ENCODE results near the gene ZCCHC24. TPM values are rescaled to one million over a fixed set of nuclear protein-coding genes. Genes with fewer than 3 reads are reported as not detected.

ZCCHC24 gene
- total RNA-seq, 1 donor, result 4.0 TPM

DNA sequence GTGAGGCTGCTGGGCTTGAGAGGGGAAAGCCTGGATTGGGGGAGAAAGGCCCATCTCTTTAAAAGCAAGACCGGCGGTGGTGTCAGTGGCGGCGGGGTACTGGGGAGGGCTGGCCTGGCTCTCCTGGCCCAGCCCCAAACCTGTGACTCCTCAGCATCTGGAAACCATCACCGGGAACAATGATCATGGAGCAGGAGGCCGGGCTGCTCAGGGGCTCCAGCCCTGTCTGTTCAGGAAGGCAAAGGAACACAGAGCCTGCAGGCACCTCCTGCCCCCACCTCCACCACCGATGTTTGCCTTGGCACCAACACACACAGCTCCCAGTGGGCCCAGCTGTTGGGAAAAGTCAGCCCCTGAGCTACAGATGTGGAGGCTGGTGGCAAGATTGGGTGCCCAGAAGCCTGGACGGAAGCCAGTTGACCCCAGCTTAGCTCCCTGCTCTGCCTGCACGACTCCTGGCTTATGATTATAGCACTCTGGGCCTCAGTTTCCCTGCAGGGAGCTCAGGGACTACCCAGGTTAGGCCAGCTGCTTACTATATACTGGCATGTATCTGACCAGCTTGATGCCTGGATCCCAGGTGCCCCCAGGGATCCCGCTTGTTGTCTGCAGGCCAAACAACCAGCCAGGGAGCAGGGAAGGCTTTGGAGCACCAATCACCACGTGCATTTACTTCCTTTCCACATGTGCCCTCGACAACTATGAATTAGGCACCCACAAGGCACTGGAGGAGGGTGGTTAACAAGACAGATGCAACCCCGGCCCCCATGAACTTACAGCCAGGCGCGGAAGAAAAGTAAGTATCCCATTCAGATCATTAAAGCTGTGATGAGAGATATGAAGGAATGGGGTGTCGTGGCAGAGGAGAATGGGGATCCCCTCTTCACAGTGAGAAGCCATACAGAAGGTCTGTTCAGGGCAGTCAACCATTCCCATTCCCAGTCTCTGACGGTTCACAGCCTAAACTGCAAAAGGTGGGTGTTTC, 37.3 kb downstream of the ZCCHC24 start:
- Histone ChIP-seq H3K27me3 (ENCODE audit: insufficient read depth, low read length) (no peaks in the 10 kb centered on the region), H3K9me3 (ENCODE audit: low read depth, low read length) (no peaks in the 10 kb centered on the region), H3K4me1 (ENCODE audit: insufficient read depth, low read length) (peaks cover 40% of the 10 kb centered on the region), H3K4me3 (ENCODE audit: low read length) (no peak overlapping the region)

GRCh38 chr10:79407423-79407796, 38.0 kb downstream of the ZCCHC24 start:
- Histone ChIP-seq H3K27me3 (ENCODE audit: insufficient read depth, low read length) (no peaks in the 10 kb centered on the region), H3K9me3 (ENCODE audit: low read depth, low read length) (no peaks in the 10 kb centered on the region), H3K4me3 (ENCODE audit: low read length) (no peak overlapping the region), H3K4me1 (ENCODE audit: insufficient read depth, low read length) (peaks cover 33% of the 10 kb centered on the region)

GRCh38 chr10:79406683-79407422, 38.6 kb downstream of the ZCCHC24 start:
- H3K9me3 ChIP-seq (ENCODE audit: low read depth, low read length), result no peaks in the 10 kb centered on the region
- H3K4me1 ChIP-seq (ENCODE audit: insufficient read depth, low read length), result peaks cover 28% of the 10 kb centered on the region
- no peak overlapping the region for H3K4me3 ChIP-seq (ENCODE audit: low read length)
- no peaks in the 10 kb centered on the region for H3K27me3 ChIP-seq (ENCODE audit: insufficient read depth, low read length)

GRCh38 chr10:79405995-79406515, 39.4 kb downstream of the ZCCHC24 start:
- H3K4me1 ChIP-seq (ENCODE audit: insufficient read depth, low read length), result peaks cover 24% of the 10 kb centered on the region
- no peak overlapping the region for H3K4me3 ChIP-seq (ENCODE audit: low read length)
- H3K27me3 ChIP-seq (ENCODE audit: insufficient read depth, low read length), result no peaks in the 10 kb centered on the region
- H3K9me3 ChIP-seq (ENCODE audit: low read depth, low read length), result no peaks in the 10 kb centered on the region

- Histone ChIP-seq H3K4me3 (ENCODE audit: low read length) (no peak overlapping the region), H3K9me3 (ENCODE audit: low read depth, low read length) (no peaks in the 10 kb centered on the region), H3K27me3 (ENCODE audit: insufficient read depth, low read length) (no peaks in the 10 kb centered on the region)
Measured at GRCh38 chr10:79405221-79405994, 40.0 kb downstream of the ZCCHC24 start.

GRCh38 chr10:79404690-79405131, 40.7 kb downstream of the ZCCHC24 start:
- H3K4me3 ChIP-seq (ENCODE audit: low read length), result no peak overlapping the region
- peaks cover 28% of the 10 kb centered on the region for H3K4me1 ChIP-seq (ENCODE audit: insufficient read depth, low read length)
- H3K27me3 ChIP-seq (ENCODE audit: insufficient read depth, low read length), result no peaks in the 10 kb centered on the region

More at GRCh38 chr10:79405221-79405994, 40.0 kb downstream of the ZCCHC24 start:
- peaks cover 24% of the 10 kb centered on the region for H3K4me1 ChIP-seq (ENCODE audit: insufficient read depth, low read length)

DNA sequence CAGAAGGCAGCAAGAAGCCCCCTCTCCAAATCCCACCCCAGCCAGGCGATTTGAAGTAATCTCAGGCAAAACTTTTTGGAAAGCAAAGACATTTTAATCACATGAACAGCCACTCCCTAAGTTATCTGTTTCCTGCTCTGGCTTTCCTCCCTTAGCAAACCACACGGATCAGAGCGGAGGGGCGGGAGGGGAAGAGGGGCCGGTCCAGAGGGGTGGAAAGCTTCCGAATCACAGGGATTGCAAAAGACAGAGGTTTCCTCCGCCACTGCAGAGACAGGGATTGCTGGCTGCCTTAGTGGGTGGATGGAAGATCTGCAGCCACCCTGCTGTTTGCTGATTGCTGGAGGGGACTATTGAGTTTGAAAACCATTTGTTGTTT, 41.2 kb downstream of the ZCCHC24 start:
- H3K27me3 ChIP-seq (ENCODE audit: insufficient read depth, low read length), result no peaks in the 10 kb centered on the region
- H3K9me3 ChIP-seq (ENCODE audit: low read depth, low read length), result no peaks in the 10 kb centered on the region
- H3K4me3 ChIP-seq (ENCODE audit: low read length), result no peak overlapping the region
- peaks cover 33% of the 10 kb centered on the region for H3K4me1 ChIP-seq (ENCODE audit: insufficient read depth, low read length)

More at GRCh38 chr10:79404690-79405131, 40.7 kb downstream of the ZCCHC24 start:
- H3K9me3 ChIP-seq (ENCODE audit: low read depth, low read length), result no peaks in the 10 kb centered on the region

GRCh38 chr10:79403441-79404230, 41.8 kb downstream of the ZCCHC24 start:
- Histone ChIP-seq H3K4me1 (ENCODE audit: insufficient read depth, low read length) (peaks cover 34% of the 10 kb centered on the region), H3K27me3 (ENCODE audit: insufficient read depth, low read length) (no peaks in the 10 kb centered on the region), H3K4me3 (ENCODE audit: low read length) (no peak overlapping the region), H3K9me3 (ENCODE audit: low read depth, low read length) (no peaks in the 10 kb centered on the region)

- Histone ChIP-seq H3K4me3 (ENCODE audit: low read length) (no peak overlapping the region), H3K9me3 (ENCODE audit: low read depth, low read length) (no peaks in the 10 kb centered on the region), H3K4me1 (ENCODE audit: insufficient read depth, low read length) (peaks cover 34% of the 10 kb centered on the region), H3K27me3 (ENCODE audit: insufficient read depth, low read length) (no peaks in the 10 kb centered on the region)
Measured at GRCh38 chr10:79402951-79403350, 42.5 kb downstream of the ZCCHC24 start.

- Histone ChIP-seq H3K4me3 (ENCODE audit: low read length) (no peak overlapping the region), H3K27me3 (ENCODE audit: insufficient read depth, low read length) (no peaks in the 10 kb centered on the region), H3K4me1 (ENCODE audit: insufficient read depth, low read length) (peaks cover 34% of the 10 kb centered on the region), H3K9me3 (ENCODE audit: low read depth, low read length) (no peaks in the 10 kb centered on the region)
Measured at GRCh38 chr10:79402625-79402946, 42.8 kb downstream of the ZCCHC24 start.

- Histone ChIP-seq H3K9me3 (ENCODE audit: low read depth, low read length) (no peaks in the 10 kb centered on the region), H3K4me3 (ENCODE audit: low read length) (no peak overlapping the region), H3K4me1 (ENCODE audit: insufficient read depth, low read length) (peaks cover 34% of the 10 kb centered on the region), H3K27me3 (ENCODE audit: insufficient read depth, low read length) (no peaks in the 10 kb centered on the region)
Measured at GRCh38 chr10:79401015-79401921, 44.2 kb downstream of the ZCCHC24 start.

- H3K27me3 ChIP-seq (ENCODE audit: insufficient read depth, low read length), result no peaks in the 10 kb centered on the region
- H3K9me3 ChIP-seq (ENCODE audit: low read depth, low read length), result no peaks in the 10 kb centered on the region
- no peak overlapping the region for H3K4me3 ChIP-seq (ENCODE audit: low read length)
- H3K4me1 ChIP-seq (ENCODE audit: insufficient read depth, low read length), result peaks cover 30% of the 10 kb centered on the region
Measured at GRCh38 chr10:79400146-79401004, 45.0 kb downstream of the ZCCHC24 start.
